ENCODE data around the gene HMGCLL1. TPM values are rescaled to one million over a fixed set of nuclear protein-coding genes. Genes with fewer than 3 reads are reported as not detected.

The HMGCLL1 gene
- total RNA-seq, 1 donor from 2014 or later: 0.75 TPM

- H3K4me1 Mint-ChIP-seq: no peaks in the 10 kb centered on the region
- no peak overlapping the region for H3K4me3 Mint-ChIP-seq
- H3K27me3 Mint-ChIP-seq (ENCODE audit: low read depth): no peaks in the 10 kb centered on the region
- DNase-seq (ENCODE audit: low read depth, low spot score): no peak
- H3K9me3 Mint-ChIP-seq: peaks cover 8% of the 10 kb centered on the region
- peaks cover 2% of the 10 kb centered on the region for H3K36me3 Mint-ChIP-seq (ENCODE audit: low read depth)
- H3K27ac Mint-ChIP-seq (ENCODE audit: unreplicated experiment): peak overlapping the region; percentile 39
- TF ChIP-seq CTCF (conservative IDR thresholded peaks at IDR 0.05): no peak
Observed at GRCh38 chr6:55474382-55474781, 104.6 kb downstream of the HMGCLL1 start.

GRCh38 chr6:55473722-55474121, 105.3 kb downstream of the HMGCLL1 start:
- Mint-ChIP-seq H3K9me3 (peaks cover 8% of the 10 kb centered on the region), H3K36me3 (ENCODE audit: low read depth) (peaks cover 2% of the 10 kb centered on the region), H3K4me1 (no peaks in the 10 kb centered on the region), H3K27ac (ENCODE audit: unreplicated experiment) (no peak overlapping the region), H3K27me3 (ENCODE audit: low read depth) (no peaks in the 10 kb centered on the region), H3K4me3 (no peak overlapping the region)
- TF ChIP-seq CTCF (conservative IDR thresholded peaks at IDR 0.05): no peak
- no peak for DNase-seq (ENCODE audit: low read depth, low spot score)

- H3K4me1 Mint-ChIP-seq: no peaks in the 10 kb centered on the region
- no peak overlapping the region for H3K4me3 Mint-ChIP-seq
- H3K36me3 Mint-ChIP-seq (ENCODE audit: low read depth): peaks cover 2% of the 10 kb centered on the region
- no peak for TF ChIP-seq CTCF (conservative IDR thresholded peaks at IDR 0.05)
- no peak for DNase-seq (ENCODE audit: low read depth, low spot score)
- no peak overlapping the region for H3K27ac Mint-ChIP-seq (ENCODE audit: unreplicated experiment)
- H3K27me3 Mint-ChIP-seq (ENCODE audit: low read depth): no peaks in the 10 kb centered on the region
- peaks cover 8% of the 10 kb centered on the region for H3K9me3 Mint-ChIP-seq
Observed at GRCh38 chr6:55469951-55470366, 109.0 kb downstream of the HMGCLL1 start.

- Mint-ChIP-seq H3K27ac (ENCODE audit: unreplicated experiment) (no peak overlapping the region), H3K9me3 (no peaks in the 10 kb centered on the region), H3K36me3 (ENCODE audit: low read depth) (no peaks in the 10 kb centered on the region), H3K4me1 (no peaks in the 10 kb centered on the region), H3K27me3 (ENCODE audit: low read depth) (no peaks in the 10 kb centered on the region), H3K4me3 (no peak overlapping the region)
- TF ChIP-seq CTCF (conservative IDR thresholded peaks at IDR 0.05): no peak
- no peak for DNase-seq (ENCODE audit: low read depth, low spot score)
Observed at GRCh38 chr6:55456016-55456415, 123.0 kb downstream of the HMGCLL1 start.

GRCh38 chr6:55450005-55450404, 129.0 kb downstream of the HMGCLL1 start:
- Mint-ChIP-seq H3K4me3 (no peak overlapping the region), H3K4me1 (no peaks in the 10 kb centered on the region), H3K27me3 (ENCODE audit: low read depth) (no peaks in the 10 kb centered on the region), H3K9me3 (no peaks in the 10 kb centered on the region), H3K27ac (ENCODE audit: unreplicated experiment) (no peak overlapping the region), H3K36me3 (ENCODE audit: low read depth) (no peaks in the 10 kb centered on the region)
- DNase-seq (ENCODE audit: low read depth, low spot score): no peak
- TF ChIP-seq CTCF (conservative IDR thresholded peaks at IDR 0.05): no peak

GRCh38 chr6:55449225-55449624, 129.8 kb downstream of the HMGCLL1 start:
- Mint-ChIP-seq H3K9me3 (no peaks in the 10 kb centered on the region), H3K4me3 (no peak overlapping the region), H3K4me1 (no peaks in the 10 kb centered on the region), H3K27ac (ENCODE audit: unreplicated experiment) (no peak overlapping the region), H3K27me3 (ENCODE audit: low read depth) (no peaks in the 10 kb centered on the region), H3K36me3 (ENCODE audit: low read depth) (no peaks in the 10 kb centered on the region)
- no peak for TF ChIP-seq CTCF (conservative IDR thresholded peaks at IDR 0.05)
- DNase-seq (ENCODE audit: low read depth, low spot score): no peak

Measured in neural crest cell (in vitro differentiated cells).